GM18526 (cell line): ENCODE measurements around the gene UQCRFS1.

ENCODE experiments used
- POLR2A ChIP-seq: IDR thresholded peaks from 3 replicates; pipeline ENCODE4 v1.6.1; 2011; ENCODE audit not compliant: insufficient read length; ENCODE audit errors: extremely low read depth

UQCRFS1 gene

DNA sequence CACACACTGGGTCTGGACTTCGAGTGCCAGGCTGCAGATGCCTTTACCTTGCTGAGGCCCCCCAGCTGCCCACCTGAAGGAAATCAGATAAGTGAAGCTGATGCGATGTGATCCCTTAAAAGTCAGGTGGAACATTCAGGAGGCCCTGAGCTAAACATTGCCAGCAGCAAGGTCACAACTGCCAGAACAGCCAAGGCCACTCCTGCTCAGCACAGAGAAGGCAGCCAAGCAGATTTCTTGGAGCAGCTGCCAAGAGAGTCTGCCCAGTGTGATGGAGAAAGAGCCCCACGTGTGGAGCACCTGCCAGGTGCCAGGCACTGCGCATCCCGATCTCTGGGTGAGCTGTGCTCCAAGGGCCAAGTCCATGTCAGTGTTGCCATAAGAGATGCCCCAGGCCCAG is 20.6 kb upstream of the UQCRFS1 start:
- TF ChIP-seq POLR2A = no peak

DNA sequence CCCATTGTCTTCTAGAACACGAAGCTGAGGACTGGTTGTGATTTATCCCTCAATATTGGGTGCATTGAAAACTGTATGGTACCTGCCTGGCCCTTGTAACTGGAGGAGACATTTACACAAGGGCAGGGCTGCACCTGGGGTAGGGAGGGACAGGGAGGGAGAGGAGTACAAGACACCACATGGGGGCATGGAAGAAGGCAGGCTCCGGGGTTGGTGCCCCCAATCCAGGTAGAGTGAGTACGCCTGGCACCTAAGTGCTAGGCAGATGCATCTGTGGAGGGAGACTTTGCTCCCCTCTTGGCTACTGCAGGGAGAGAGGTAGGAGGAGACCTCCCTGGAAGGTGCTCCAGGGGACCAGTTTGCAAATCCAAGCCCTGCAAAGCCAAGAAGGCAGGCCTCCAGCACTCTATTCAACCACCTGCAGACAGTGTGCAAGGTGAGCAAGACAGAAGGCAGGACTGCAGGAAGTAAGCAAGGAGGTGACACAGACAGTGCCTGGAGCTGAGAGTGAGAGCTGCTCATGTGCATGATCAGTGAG is 19.4 kb upstream of the UQCRFS1 start:
- TF ChIP-seq POLR2A = no peak

DNA sequence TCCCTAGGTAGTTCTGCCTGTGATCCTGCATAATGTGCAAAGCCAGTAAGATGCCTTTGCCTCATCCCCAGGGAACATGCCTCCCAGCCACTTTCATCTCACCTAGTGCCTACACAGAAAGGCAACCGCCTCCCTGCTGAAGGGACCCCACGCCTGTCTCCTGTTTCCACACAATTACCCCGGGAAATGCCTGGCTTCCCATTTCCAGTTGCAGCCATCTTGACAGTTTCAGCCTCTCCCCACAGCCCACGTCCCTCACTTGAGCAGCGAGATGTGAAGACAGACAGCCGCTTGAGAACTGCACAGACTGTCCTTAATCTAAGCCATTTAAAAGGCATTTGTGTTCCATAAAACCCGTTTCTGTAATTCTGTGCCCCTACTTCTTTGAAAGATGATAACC is 4.7 kb upstream of the UQCRFS1 start:
- TF ChIP-seq POLR2A = no peak

DNA sequence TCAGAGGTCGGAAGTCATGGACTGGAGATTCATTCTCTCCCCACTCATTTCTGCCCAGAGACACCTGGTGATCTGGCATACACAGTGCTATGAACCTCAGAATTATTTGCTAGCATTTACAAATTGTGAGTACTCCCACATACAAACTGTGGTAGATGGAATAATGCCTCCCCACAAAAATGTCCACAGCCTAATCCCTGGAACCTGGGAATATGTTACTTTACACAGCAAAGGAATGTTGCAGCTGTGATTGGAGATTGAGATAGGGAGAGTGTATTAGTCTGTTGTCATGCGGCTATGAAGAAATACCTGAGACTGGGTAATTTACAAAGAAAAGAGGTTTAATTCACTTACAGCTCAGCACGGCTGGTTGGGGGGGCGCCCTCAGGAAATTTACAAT is 3.1 kb upstream of the UQCRFS1 start:
- no peak for TF ChIP-seq POLR2A

DNA sequence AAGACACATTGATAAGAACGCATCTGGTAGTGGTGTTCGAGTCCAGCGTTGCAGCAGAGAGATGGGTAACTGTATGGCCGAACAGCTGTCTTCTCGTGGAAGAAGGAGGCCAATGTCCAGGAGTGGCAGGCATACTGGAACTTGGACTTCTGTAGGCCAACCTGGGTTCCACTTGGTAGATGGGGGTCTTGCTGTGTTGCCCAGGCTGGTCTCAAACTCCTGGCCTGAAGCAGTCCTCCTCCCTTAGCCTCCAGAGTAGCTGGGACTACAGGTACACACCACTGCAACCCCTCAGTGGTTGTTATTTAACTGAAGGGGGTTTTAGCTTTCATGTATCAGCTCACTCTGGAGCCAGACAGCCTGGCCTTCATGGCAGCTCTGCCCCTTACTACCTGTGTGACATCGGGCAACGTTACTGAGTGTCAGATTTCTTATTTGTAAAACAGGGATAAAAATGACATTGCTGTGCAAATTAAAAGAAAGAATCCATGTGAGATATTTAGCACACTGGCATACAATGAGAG is 2.4 kb upstream of the UQCRFS1 start:
- no peak for TF ChIP-seq POLR2A

DNA sequence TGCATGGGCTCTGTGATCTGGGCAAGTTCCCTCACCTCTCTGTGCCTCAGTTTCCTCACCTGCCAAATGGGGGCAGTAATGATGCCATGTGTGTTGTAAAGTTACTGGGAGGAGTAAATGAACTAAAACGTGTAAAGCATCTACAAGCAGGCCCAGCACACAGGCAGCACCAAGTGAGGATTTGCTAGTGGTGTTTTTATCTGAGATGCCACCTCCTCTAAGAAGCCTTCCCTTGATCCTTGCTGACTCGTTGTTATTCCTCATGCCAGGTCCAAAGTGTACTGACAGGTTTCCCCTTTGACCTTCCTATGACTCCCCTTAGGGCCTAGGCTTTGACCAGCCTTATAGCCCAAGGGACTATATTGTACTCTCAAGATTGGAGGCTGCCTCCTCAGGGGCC is 1.5 kb upstream of the UQCRFS1 start:
- TF ChIP-seq POLR2A = no peak

DNA sequence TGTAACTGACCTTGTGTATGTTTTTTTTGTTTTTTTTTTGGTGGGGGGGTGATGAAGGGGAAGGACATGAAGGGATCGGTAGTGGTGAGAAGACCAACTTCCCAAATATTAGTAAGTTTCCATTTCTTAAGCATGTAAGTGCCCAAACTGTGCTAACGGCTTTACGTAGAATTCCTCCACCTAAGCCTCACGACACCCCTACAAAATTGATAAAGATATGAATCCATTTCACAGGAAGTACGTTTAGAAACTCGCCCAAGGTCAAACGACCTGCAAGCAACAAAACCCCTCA is 649 bp downstream of the UQCRFS1 start:
- no peak for TF ChIP-seq POLR2A

DNA sequence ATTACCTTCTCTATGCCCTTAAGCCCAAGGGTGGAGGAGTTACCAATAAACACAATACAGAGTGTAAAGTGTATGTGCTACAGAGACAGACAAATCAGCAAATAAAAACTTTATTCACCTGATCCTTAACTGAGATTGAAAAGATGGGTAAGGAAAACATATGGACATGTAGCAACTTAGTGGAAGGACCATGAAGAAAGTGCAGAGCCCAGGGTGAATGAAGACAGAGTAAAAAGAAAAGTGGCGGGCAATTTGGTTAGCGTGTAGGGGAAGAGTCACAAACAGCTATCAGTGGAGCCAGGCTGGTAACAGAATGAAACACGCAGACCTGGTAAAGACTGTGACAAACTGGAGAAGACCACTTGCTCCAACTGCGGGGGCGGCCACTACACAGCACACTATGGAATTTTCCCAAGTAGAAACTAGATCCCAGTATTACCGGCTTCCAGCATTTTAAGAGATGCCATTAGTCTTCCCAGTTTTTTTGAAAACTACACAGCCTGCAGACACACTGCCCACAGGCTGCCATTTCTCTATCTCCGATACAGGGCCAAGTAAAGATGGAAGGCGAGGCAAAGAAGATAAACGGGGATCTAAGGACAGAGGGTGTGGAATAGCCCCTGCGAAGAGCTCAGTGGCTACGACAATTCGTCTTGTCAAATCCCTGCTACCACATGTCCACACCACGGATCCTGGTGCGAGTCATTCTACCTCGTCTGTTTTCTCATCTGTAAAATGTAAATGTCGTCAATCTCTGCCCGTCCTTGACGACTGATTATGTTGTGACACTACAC is 1.2 kb downstream of the UQCRFS1 start:
- TF ChIP-seq POLR2A = no peak

DNA sequence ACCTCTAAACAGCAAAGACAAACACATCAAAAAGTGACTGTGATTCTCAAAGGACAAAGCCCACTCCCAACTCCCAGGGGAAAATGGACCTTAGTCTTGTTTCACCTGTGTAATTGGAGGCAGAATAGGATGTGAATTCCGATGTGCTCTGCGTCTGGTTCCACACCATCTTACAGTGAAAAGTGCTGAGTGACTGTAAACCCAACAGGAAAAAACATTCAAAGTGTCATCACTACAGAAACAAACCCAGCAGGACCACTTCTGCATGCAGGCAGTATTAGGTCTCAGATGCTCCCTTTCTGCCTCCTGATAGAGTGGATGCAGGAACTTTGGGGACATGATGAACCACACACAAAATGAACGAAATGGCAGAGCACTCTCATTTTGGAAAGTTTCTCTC is 6.5 kb downstream of the UQCRFS1 start:
- no peak for TF ChIP-seq POLR2A

DNA sequence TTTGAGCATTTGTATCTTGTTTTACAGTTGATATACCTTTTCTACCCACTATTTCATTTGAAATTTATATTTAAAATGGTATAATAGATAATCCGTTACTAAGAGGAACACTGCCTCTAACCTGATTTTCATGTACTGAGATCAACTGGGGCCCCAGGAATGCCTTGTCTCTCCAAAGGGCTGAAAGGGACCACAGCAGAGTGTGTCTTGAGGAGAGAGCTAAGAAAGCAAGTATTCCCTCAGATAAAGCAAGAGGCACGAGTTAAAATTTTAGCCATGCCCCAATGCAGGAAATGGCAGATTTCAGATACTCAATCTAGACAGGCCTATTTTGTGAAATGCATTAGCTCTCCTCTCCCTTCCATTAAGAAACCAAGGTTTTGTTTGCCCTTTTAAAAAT is 10.7 kb downstream of the UQCRFS1 start:
- no peak for TF ChIP-seq POLR2A

DNA sequence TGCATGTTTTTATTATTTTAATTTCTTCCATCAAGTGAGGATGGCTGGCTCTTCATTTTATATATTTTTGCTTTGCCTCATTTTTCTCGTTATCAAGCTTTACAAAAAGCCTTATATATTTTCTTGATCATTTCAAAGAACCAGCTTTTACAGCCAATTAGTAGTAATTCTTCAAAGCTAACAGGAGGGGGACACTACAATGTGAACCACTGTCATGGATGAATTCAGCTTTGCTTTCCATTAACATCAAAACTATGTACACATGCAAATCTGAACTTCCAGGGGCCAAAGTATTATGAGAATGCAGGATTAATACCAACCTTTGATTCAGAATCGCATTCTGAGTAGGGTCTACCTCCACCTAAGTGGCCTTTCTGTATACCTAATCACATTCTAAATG is 11.1 kb downstream of the UQCRFS1 start:
- no peak for TF ChIP-seq POLR2A

DNA sequence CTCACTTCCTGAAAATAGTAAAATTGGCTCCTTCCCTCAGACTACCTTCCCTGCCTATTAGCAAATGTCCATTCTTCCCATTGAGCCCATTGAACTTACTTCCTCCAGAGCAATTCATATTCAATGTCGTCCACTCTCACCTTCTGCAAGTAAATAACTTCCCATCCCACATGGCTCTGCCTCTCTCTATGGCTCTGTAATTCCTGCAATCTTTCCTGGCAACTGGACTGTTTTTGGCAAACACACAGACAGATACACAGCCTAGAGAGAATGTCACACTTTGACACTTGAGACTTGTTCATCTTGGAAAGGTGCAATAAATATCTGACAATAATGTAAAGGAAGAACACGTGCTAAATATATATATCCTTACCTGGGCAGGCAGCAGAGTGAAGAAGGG is 18.3 kb downstream of the UQCRFS1 start:
- no peak for TF ChIP-seq POLR2A

DNA sequence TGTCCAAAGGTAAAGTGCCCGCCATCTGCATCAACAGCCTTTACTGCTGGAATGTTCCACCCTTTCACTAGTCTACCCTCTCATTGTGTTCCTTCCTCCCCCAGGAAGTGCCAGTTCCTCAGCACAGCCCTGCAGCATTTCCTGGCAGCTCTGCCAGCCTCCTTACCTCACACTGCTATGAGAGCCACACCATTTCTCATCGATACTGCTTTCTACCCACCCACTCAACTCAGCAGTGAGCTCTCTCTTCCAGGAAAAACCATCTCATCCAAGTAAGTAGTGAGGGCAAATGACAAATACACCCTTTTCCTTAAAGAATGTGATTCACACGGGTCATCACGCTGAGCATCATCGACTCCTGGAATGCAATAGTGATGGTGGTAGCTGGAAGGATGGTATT is 19.8 kb downstream of the UQCRFS1 start:
- TF ChIP-seq POLR2A = no peak

DNA sequence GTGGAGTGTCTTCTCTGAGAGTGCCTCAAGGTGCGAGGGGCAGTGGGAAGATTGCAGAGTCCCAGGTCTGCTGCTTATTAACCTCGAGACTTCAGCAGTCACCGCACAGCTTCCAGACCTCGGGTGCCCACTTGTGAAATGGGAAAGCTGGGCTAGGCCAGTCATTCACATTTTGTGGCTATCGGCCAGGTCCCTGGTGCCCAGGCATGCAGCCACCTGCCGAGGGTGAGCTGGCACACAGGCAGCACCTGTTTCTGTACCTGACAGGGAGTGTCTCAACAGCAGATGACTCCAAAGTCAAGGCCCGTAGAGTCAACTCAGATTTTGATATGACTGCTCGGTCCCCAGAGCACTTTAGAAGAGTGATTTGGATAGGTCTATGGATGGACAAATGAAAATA is 21.9 kb downstream of the UQCRFS1 start:
- TF ChIP-seq POLR2A = no peak

DNA sequence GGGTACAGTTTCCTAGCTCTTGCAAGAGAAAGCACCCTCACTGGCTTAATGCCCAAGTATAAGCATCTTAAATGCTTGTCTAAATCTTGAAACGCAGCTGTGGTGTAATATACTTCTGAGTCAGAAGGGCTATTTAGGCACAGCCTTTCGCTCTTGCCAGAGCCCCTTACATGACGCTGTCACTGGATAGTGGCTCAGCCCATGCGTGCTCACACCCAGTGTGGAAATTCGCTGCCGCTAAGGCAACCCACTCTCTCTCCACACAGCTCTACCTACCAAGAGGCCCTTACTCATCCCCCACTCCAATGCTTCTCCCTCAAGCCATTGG is 24.0 kb downstream of the UQCRFS1 start:
- TF ChIP-seq POLR2A = no peak

DNA sequence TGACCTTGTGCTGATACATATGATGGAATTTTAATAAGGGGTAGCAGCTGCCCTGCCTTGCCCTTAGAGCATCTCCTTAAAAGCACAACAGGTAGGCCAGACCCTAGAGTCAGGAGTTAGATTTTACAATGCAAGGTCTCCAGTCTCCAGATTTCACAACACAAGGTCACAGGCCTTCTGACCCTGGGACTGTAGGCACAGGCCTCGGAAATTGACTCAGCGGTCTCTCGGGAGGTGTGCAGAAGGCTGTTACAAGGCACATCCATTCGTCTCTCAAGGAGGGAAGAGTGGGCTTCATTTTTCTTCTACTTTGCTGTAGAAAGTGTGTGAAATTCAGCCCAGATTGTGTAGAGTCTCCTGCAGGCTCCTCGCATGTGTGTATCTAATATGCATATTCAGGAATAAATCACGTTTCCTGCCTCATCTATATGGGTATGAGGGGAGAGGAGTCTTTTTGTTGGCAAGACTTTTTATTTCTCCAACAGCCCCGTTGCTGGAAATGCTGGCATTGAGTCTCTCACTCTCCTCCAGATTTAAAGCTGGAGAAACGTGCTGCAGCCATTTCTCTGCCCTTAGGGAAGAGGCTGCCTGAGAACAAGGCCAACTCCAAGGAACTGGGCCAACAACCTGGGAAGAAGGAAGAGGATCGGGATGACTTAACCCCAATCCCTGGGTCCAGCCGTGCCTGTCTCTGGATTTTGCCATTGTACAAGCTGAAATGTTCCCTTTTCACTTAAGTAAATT is 24.5 kb downstream of the UQCRFS1 start:
- TF ChIP-seq POLR2A = no peak
